ENCODE results near the gene DCTN4.

DNA sequence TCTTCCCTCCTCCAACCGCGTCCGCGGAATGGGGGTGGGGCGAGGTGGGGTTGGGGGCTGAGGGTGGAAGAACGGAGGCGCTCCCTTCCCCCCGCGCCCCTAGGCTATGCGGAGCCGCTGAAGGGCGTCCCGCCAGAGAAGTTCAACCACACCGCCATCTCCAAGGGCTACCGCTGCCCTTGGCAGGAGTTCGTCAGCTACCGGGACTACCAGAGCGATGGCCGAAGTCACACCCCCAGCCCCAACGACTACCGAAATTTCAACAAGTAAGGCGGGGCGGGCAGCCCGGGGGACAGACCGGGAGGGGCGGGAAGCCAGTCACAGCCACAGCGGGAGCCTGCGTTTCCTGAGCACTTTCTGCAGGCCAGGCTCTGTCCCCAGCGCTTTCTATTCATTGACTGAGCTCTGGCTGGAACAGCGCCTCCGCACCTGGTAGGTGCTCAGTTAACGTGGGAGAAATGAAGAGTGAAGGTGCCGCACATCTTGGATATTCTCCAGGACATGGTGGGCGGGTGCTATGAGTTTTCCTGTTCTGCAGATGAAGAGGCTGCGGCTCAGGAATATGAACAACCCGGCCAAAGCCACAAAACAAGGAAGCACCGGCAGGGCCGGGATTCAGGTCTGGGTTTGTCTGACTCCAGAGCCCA, 86.5 kb downstream of the DCTN4 start:
- TF ChIP-seq GATA3 (IDR thresholded peaks at IDR 0.05; ENCODE audit: low read depth, low read length) (no peak), GATA2 (IDR thresholded peaks at IDR 0.05; ENCODE audit: low read depth, low read length) (no peak)

All from SH-SY5Y (cell line).